OCI-LY3 (cell line): ENCODE data around the gene TEX14.
"Not testable (repeated sequence)": the region's sequence is repeated elsewhere in the genome, so short reads cannot be mapped to it uniquely, and the experiment has no call there.

Experiments used
- H2AFZ ChIP-seq: fragments of 200-600, 300-600 bp; shearing (Covaris generic); 2 replicates; pipeline ENCODE4 v1.6.0; 2014; ENCODE audit warnings: antibody characterized with exemption, low read depth, low read length
- H3K27ac ChIP-seq: fragments of 200-600, 300-600 bp; sonication (generic); 2 replicates; pipeline ENCODE4 v1.5.1; 2014; ENCODE audit warnings: mild to moderate bottlenecking, low read length, moderate library complexity, mixed read lengths
- H3K27me3 ChIP-seq: fragments of 200-600, 300-600 bp; sonication (generic); 2 replicates; pipeline ENCODE4 v1.6.1; 2014; ENCODE audit warnings: low read depth, low read length, mixed read lengths
- H3K36me3 ChIP-seq: fragments of 200-600, 300-600 bp; sonication (generic); replicated peaks from 2 replicates; pipeline ENCODE3; 2014; ENCODE audit warnings: low read depth, low read length, mixed read lengths
- H3K4me1 ChIP-seq: fragments of 300-600, 200-600 bp; sonication (generic); 2 replicates; pipeline ENCODE4 v1.6.1; 2014; ENCODE audit warnings: low read length, mixed read lengths
- H3K4me2 ChIP-seq: fragments of 200-600, 300-600 bp; sonication (generic); 2 replicates; pipeline ENCODE4 v1.6.1; 2014; ENCODE audit warnings: low read length, mixed read lengths
- H3K4me3 ChIP-seq: fragments of 300-600, 200-600 bp; sonication (generic); 2 replicates; pipeline ENCODE4 v1.5.1; 2014; ENCODE audit warnings: antibody characterized with exemption, mild to moderate bottlenecking, low read length, moderate library complexity
- H3K79me2 ChIP-seq: fragments of 300-600, 200-600 bp; shearing (Covaris generic); 2 replicates; pipeline ENCODE4 v1.6.1; 2014; ENCODE audit warnings: mild to moderate bottlenecking, low read length, mixed read lengths
- H3K9ac ChIP-seq: fragments of 300-600, 200-600 bp; shearing (Covaris generic); 2 replicates; pipeline ENCODE4 v1.6.0; 2014; ENCODE audit warnings: mild to moderate bottlenecking, low read length, moderate library complexity
- H3K9me3 ChIP-seq: fragments of 200-600, 300-600 bp; shearing (Covaris generic); 2 replicates; pipeline ENCODE4 v1.6.1; 2014; ENCODE audit warnings: low read length, mixed read lengths; ENCODE audit not compliant: insufficient read depth
- H4K20me1 ChIP-seq: fragments of 200-600, 300-600 bp; sonication (generic); 2 replicates; pipeline ENCODE4 v1.6.1; 2016; ENCODE audit warnings: low read length, mixed read lengths; ENCODE audit not compliant: insufficient read depth
- CTCF ChIP-seq: fragments of 200-600, 300-600 bp; sonication (generic); IDR thresholded peaks from 2 replicates; pipeline ENCODE4 v1.5.1; 2014; ENCODE audit warnings: antibody characterized with exemption, low read length, low read depth
- EZH2phosphoT487 ChIP-seq: fragments of 200-600 bp; shearing (Covaris generic); IDR thresholded peaks from 2 replicates; pipeline ENCODE4 v1.6.1; 2018; ENCODE audit warnings: antibody characterized with exemption, mixed run types, low read depth

Gene TEX14

GRCh38 chr17:58556833-58557250, 135.0 kb downstream of the TEX14 start:
- Histone ChIP-seq H3K4me2 (peak overlapping the region; percentile 54), H3K79me2 (no peaks in the 10 kb centered on the region), H3K9me3 (no peaks in the 10 kb centered on the region), H3K27ac (no peak overlapping the region), H3K36me3 (no peaks in the 10 kb centered on the region), H3K27me3 (no peaks in the 10 kb centered on the region), H3K9ac (no peak overlapping the region), H4K20me1 (no peaks in the 10 kb centered on the region), H3K4me1 (peaks cover 15% of the 10 kb centered on the region), H2AFZ (0 out of 2 replicates have a peak overlapping the region, but pooled peaks have one; percentile 39), H3K4me3 (peak overlapping the region; percentile 12)
- TF ChIP-seq CTCF (no peak), EZH2phosphoT487 (no peak)

GRCh38 chr17:58555109-58555508, 136.7 kb downstream of the TEX14 start:
- not testable (repeated sequence) for H3K27ac ChIP-seq, H3K36me3 ChIP-seq, H3K9ac ChIP-seq

GRCh38 chr17:58541249-58541648, 150.6 kb downstream of the TEX14 start:
- TF ChIP-seq EZH2phosphoT487 (no peak), CTCF (peak; percentile 54)
- no peaks in the 10 kb centered on the region for H3K4me1 ChIP-seq
- no peaks in the 10 kb centered on the region for H3K9me3 ChIP-seq
- H3K4me3 ChIP-seq = no peak overlapping the region
- no peaks in the 10 kb centered on the region for H4K20me1 ChIP-seq
- H2AFZ ChIP-seq = no peak overlapping the region
- H3K27ac ChIP-seq = no peak overlapping the region
- no peak overlapping the region for H3K9ac ChIP-seq
- H3K79me2 ChIP-seq = no peaks in the 10 kb centered on the region
- no peak overlapping the region for H3K4me2 ChIP-seq
- no peaks in the 10 kb centered on the region for H3K36me3 ChIP-seq
- peaks cover 15% of the 10 kb centered on the region; the same call in 1 of the 2 replicates for H3K27me3 ChIP-seq

More at GRCh38 chr17:58555109-58555508, 136.7 kb downstream of the TEX14 start:
- H3K4me3 ChIP-seq, H3K79me2 ChIP-seq, H3K27me3 ChIP-seq, H2AFZ ChIP-seq, H3K9me3 ChIP-seq, H3K4me2 ChIP-seq, H4K20me1 ChIP-seq: not testable (repeated sequence)
- H3K4me1 ChIP-seq = peaks cover 15% of the 10 kb centered on the region

GRCh38 chr17:58539698-58540097, 152.1 kb downstream of the TEX14 start:
- H2AFZ ChIP-seq = no peak overlapping the region
- no peaks in the 10 kb centered on the region for H3K36me3 ChIP-seq
- H3K9me3 ChIP-seq = no peaks in the 10 kb centered on the region
- H4K20me1 ChIP-seq = no peaks in the 10 kb centered on the region
- no peak overlapping the region for H3K27ac ChIP-seq
- no peak overlapping the region for H3K9ac ChIP-seq
- H3K79me2 ChIP-seq = no peaks in the 10 kb centered on the region
- H3K27me3 ChIP-seq = peaks cover 23% of the 10 kb centered on the region
- no peak overlapping the region for H3K4me2 ChIP-seq
- TF ChIP-seq CTCF (no peak), EZH2phosphoT487 (no peak)
- H3K4me3 ChIP-seq = no peak overlapping the region
- H3K4me1 ChIP-seq = peaks cover 2% of the 10 kb centered on the region; the same call in 1 of the 2 replicates

- TF ChIP-seq EZH2phosphoT487 (no peak), CTCF (no peak)
- Histone ChIP-seq H3K9ac (no peak overlapping the region), H3K36me3 (no peaks in the 10 kb centered on the region), H2AFZ (no peak overlapping the region), H3K4me3 (no peak overlapping the region), H3K4me1 (peaks cover 3% of the 10 kb centered on the region; the same call in 1 of the 2 replicates), H3K4me2 (no peak overlapping the region), H3K79me2 (no peaks in the 10 kb centered on the region), H3K27ac (no peak overlapping the region), H3K27me3 (peaks cover 17% of the 10 kb centered on the region), H3K9me3 (no peaks in the 10 kb centered on the region), H4K20me1 (no peaks in the 10 kb centered on the region)
These were observed 152.9 kb downstream of the TEX14 start for GRCh38 chr17:58538811-58539409.
